ENCODE measurements around the gene VPS13A. TPM values are rescaled to one million over a fixed set of nuclear protein-coding genes. Genes with fewer than 3 reads are reported as not detected.

Gene VPS13A
- total and polyA plus RNA-seq, 9 of the 15 experiments (the other 6 are each of a cell fraction or from before 2014, with no cell fraction given): 5.6 to 29.9 (median 14.7) TPM

DNA sequence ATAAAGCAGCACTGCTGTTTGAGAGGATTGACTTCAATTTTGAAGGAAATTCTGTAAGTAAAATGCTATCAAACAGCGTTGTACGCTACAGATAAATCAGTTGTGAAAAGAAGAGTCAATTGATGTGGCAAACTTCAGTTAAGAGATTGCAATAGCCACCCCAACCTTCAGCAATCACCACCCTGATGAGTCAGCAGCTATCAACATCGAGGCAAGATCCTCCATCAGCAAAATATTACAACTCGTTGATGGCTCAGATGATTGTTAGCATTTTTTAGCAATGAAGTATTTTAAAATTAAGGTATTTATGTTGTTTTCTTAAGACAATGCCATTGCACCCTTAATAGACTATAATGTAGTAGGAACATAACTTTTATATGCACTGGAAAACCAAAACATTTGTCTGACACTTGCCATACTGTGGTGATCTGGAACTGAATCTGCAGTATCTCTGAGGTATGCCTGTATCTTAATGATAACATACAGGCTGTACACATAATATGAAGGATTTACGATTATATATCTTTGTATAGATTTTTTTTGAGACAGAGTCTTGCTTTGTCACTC lies 47.5 kb downstream of the VPS13A start (continued):
- TF ChIP-seq, protein P1, sequence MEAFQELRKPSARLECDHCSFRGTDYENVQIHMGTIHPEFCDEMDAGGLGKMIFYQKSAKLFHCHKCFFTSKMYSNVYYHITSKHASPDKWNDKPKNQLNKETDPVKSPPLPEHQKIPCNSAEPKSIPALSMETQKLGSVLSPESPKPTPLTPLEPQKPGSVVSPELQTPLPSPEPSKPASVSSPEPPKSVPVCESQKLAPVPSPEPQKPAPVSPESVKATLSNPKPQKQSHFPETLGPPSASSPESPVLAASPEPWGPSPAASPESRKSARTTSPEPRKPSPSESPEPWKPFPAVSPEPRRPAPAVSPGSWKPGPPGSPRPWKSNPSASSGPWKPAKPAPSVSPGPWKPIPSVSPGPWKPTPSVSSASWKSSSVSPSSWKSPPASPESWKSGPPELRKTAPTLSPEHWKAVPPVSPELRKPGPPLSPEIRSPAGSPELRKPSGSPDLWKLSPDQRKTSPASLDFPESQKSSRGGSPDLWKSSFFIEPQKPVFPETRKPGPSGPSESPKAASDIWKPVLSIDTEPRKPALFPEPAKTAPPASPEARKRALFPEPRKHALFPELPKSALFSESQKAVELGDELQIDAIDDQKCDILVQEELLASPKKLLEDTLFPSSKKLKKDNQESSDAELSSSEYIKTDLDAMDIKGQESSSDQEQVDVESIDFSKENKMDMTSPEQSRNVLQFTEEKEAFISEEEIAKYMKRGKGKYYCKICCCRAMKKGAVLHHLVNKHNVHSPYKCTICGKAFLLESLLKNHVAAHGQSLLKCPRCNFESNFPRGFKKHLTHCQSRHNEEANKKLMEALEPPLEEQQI (IDR thresholded peaks at IDR 0.05): no peak

DNA sequence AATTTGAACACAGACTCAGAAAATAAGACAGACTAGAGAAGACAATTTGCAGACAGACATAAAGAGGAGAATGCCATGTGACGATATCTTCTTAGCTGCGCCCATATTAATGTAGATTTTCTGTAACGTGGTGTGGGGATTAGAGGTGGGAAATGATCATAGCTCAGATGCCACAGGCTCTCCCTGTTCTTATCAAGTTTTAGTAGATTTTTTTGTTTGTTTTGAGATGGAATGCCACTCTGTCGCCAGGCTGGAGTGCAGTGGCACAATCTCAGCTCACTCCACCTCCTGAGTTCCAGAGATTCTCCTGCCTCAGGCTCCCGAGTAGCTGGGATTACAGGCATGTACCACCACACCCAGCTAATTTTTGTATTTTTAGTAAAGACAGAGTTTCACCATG lies 59.4 kb downstream of the VPS13A start:
- 92% methylated on average over 5 of the region's 5 CpGs for WGBS (ENCODE audit: insufficient coverage, low coverage, missing lambda C conversion rate)
- H4K20me1 ChIP-seq (replicated peaks; ENCODE audit: control insufficient read depth, insufficient read depth, low read length): no peaks in the 10 kb centered on the region
- CTCF ChIA-PET (ENCODE audit: low intra/inter-chr PET ratio): no interaction called here
- no peak overlapping the region for H2AFZ ChIP-seq (ENCODE audit: low read depth, low read length)
- H3K4me3 ChIP-seq: no peak overlapping the region
- no peak overlapping the region for H3K27ac ChIP-seq (ENCODE audit: extremely low read depth, low read depth, low read length)
- no peaks in the 10 kb centered on the region for H3K27me3 ChIP-seq (ENCODE audit: control insufficient read depth in 2 of 2, insufficient read depth in 2 of 2, low read length in 2 of 2)
- no peak overlapping the region for H3K9ac ChIP-seq (ENCODE audit: insufficient read depth in 1 of 2, low read depth in 2 of 2, low read length in 2 of 2)
- ATAC-seq: no peak
- POLR2A ChIA-PET: no interaction called here
- in situ Hi-C loops (cut with MboI): no loop called here
- H3K4me1 ChIP-seq (replicated peaks in 1 of 2; ENCODE audit: control insufficient read depth in 2 of 2, insufficient read depth in 2 of 2, low read length in 2 of 2): no peaks in the 10 kb centered on the region
- H3K9me1 ChIP-seq (ENCODE audit: control insufficient read depth, insufficient read depth, low read length): no peaks in the 10 kb centered on the region
- intact Hi-C loops (cut with micrococcal nuclease): no loop called here
- FAIRE-seq: no peak
- DNase-seq (ENCODE audit: extremely low read depth in 1 of 4, low spot score in 3 of 4): no peak
- no peaks in the 10 kb centered on the region for H3K79me2 ChIP-seq (ENCODE audit: control insufficient read depth, insufficient read depth, low read length)
- H3K36me3 ChIP-seq (ENCODE audit: control insufficient read depth, insufficient read depth, low read length): peaks cover 12% of the 10 kb centered on the region; the same call in 1 of the 3 replicates
- no peak overlapping the region for H3K4me2 ChIP-seq (ENCODE audit: insufficient read depth, low read length)
- no TSS peak for BruUV-seq (replicated peaks)
- no peaks in the 10 kb centered on the region for H3K9me3 ChIP-seq (replicated peaks; ENCODE audit: control insufficient read depth, insufficient read depth, low read depth, low read length)
- no peak for TF ChIP-seq ZNF384 (IDR thresholded peaks at IDR 0.05; ENCODE audit: low read depth, low read length)
- no peak for TF ChIP-seq KDM5B (IDR thresholded peaks at IDR 0.05; ENCODE audit: insufficient replicate concordance, low read depth, low read length)
- no peak for TF ChIP-seq ZBED1 (IDR thresholded peaks at IDR 0.05)
- TF ChIP-seq THRAP3 (IDR thresholded peaks at IDR 0.05; ENCODE audit: borderline replicate concordance): no peak
- TF ChIP-seq ELF4 (CRISPR knock-in tag; IDR thresholded peaks at IDR 0.05): no peak
- no peak for TF ChIP-seq NR1H2 (CRISPR knock-in tag; IDR thresholded peaks at IDR 0.05)
- no peak for TF ChIP-seq POLR2B (IDR thresholded peaks at IDR 0.05; ENCODE audit: low read depth, partially characterized antibody)
- TF ChIP-seq, protein P2, sequence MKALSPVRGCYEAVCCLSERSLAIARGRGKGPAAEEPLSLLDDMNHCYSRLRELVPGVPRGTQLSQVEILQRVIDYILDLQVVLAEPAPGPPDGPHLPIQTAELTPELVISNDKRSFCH (CRISPR knock-in tag; IDR thresholded peaks at IDR 0.05): no peak
- TF ChIP-seq, protein P2 (tag; IDR thresholded peaks at IDR 0.05): no peak
- TF ChIP-seq, protein P3, sequence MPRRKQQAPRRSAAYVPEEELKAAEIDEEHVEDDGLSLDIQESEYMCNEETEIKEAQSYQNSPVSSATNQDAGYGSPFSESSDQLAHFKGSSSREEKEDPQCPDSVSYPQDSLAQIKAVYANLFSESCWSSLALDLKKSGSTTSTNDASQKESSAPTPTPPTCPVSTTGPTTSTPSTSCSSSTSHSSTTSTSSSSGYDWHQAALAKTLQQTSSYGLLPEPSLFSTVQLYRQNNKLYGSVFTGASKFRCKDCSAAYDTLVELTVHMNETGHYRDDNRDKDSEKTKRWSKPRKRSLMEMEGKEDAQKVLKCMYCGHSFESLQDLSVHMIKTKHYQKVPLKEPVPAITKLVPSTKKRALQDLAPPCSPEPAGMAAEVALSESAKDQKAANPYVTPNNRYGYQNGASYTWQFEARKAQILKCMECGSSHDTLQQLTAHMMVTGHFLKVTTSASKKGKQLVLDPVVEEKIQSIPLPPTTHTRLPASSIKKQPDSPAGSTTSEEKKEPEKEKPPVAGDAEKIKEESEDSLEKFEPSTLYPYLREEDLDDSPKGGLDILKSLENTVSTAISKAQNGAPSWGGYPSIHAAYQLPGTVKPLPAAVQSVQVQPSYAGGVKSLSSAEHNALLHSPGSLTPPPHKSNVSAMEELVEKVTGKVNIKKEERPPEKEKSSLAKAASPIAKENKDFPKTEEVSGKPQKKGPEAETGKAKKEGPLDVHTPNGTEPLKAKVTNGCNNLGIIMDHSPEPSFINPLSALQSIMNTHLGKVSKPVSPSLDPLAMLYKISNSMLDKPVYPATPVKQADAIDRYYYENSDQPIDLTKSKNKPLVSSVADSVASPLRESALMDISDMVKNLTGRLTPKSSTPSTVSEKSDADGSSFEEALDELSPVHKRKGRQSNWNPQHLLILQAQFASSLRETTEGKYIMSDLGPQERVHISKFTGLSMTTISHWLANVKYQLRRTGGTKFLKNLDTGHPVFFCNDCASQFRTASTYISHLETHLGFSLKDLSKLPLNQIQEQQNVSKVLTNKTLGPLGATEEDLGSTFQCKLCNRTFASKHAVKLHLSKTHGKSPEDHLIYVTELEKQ (CRISPR knock-in tag; IDR thresholded peaks at IDR 0.05): no peak
- no peak for TF ChIP-seq SRSF7 (optimal IDR thresholded peaks at IDR 0.05; ENCODE audit: low read depth, low read length)

Measured in K562 (cell line).